Upper lobe of left lung (tissue), 6 donors: Measurements from ENCODE around the gene TAB3. TPM values are rescaled to one million over a fixed set of nuclear protein-coding genes. Genes with fewer than 3 reads are reported as not detected.

Experiments used
- ATAC-seq, 2 donors: fragments of 200-7000 bp; cut with Tn5 transposase; one replicate each; pipeline ENCODE4 v1.9.1; 2022; ENCODE audit warnings: mild to moderate bottlenecking in 2 of 2, moderate library complexity in 2 of 2; ENCODE audit not compliant: low FRiP score in 2 of 2
- DNase-seq, 2 donors: peaks; one replicate each; pipeline ENCODE4 v3.0.0-alpha.2; 2019 to 2020
- H3K27ac ChIP-seq, 4 donors: fragments of 200-600 bp; sonication (generic); one replicate each; pipeline ENCODE4 v1.5.1; 2016 to 2019
- H3K27me3 ChIP-seq, 4 donors: fragments of 200-600 bp; sonication (generic); one replicate each; pipeline ENCODE4 v1.5.1; 2017 to 2019
- H3K36me3 ChIP-seq, 4 donors: fragments of 200-600 bp; sonication (generic); one replicate each; pipeline ENCODE4 v1.5.1; 2016 to 2019
- H3K4me1 ChIP-seq, 4 donors: fragments of 200-600 bp; sonication (generic); one replicate each; pipeline ENCODE4 v1.5.1; 2018 to 2019
- H3K4me3 ChIP-seq, 4 donors: fragments of 200-600 bp; sonication (generic); one replicate each; pipeline ENCODE4 v1.5.1; 2017 to 2019; ENCODE audit warnings: mild to moderate bottlenecking in 2 of 4, moderate library complexity in 1 of 4
- H3K9me3 ChIP-seq, 4 donors: fragments of 200-600 bp; sonication (generic); one replicate each; pipeline ENCODE4 v1.5.1; 2018 to 2019
- CTCF ChIP-seq, 6 experiments: fragments of 450-650 bp in 4 of 6; fragments of 200-600 bp in 2 of 6; sonication (generic) in 2 of 6; IDR thresholded peaks; one replicate each; pipeline ENCODE4 v1.5.1; 2016 to 2019; ENCODE audit warnings: antibody characterized with exemption in 6 of 6
- EP300 ChIP-seq, 4 donors: sonication (generic); formaldehyde crosslinking; IDR thresholded peaks; one replicate each; pipeline ENCODE4 v1.5.1; 2017; ENCODE audit warnings: antibody characterized with exemption in 4 of 4, control low read depth in 2 of 4
- POLR2A ChIP-seq, 4 donors: fragments of 450-650 bp; IDR thresholded peaks; one replicate each; pipeline ENCODE4 v1.5.1; 2016 to 2017; ENCODE audit warnings: antibody characterized with exemption in 4 of 4, mild to moderate bottlenecking in 2 of 4
- POLR2AphosphoS5 ChIP-seq, 2 donors: sonication (generic); formaldehyde crosslinking; IDR thresholded peaks; one replicate each; pipeline ENCODE4 v1.5.1; 2017; ENCODE audit warnings: antibody characterized with exemption in 2 of 2
- WGBS, 2 donors: methylation state at CpG; one replicate each; pipeline ENCODE4 v1.1.5; 2017 to 2018; 5-methylcytosine and 5-hydroxymethylcytosine counted together
- total RNA-seq, 6 donors: library from RNA; depleted of rRNA in 4 of 6; stranded (reverse); fragments of >200 nt in 4 of 6; gene quantifications; one replicate each; pipeline versions ENCODE4 v1.1.0 to v1.2.1, GENCODE V29; 2016 to 2021
- donor health status: DM: no; HTN: no; CAD: no; lungs with moderate emphysema.
- donor health status: DM: no; HTN: yes; CAD: no; lungs with severe emphysema.

Gene TAB3
- total RNA-seq, 6 donors from 2014 or later: 13.5 to 42.1 (median 18.8) TPM

GRCh38 chrX:30793075-30793766, 95.8 kb downstream of the TAB3 start:
- no peak overlapping the region for H3K27ac ChIP-seq
- no peaks in the 10 kb centered on the region for H3K27me3 ChIP-seq
- 67 to 91% methylated on average over 3 of the region's 3 CpGs for WGBS, 2 donors
- TF ChIP-seq EP300 (IDR thresholded peaks at IDR 0.05) (no peak), CTCF (IDR thresholded peaks at IDR 0.05) (no peak), POLR2A (IDR thresholded peaks at IDR 0.05) (no peak), POLR2AphosphoS5 (IDR thresholded peaks at IDR 0.05) (no peak)
- no peaks in the 10 kb centered on the region for H3K4me1 ChIP-seq
- no peak overlapping the region for H3K4me3 ChIP-seq
- ATAC-seq (no peak), DNase-seq (no peak)
- H3K36me3 ChIP-seq: no peaks in the 10 kb centered on the region
- no peaks in the 10 kb centered on the region for H3K9me3 ChIP-seq

DNA sequence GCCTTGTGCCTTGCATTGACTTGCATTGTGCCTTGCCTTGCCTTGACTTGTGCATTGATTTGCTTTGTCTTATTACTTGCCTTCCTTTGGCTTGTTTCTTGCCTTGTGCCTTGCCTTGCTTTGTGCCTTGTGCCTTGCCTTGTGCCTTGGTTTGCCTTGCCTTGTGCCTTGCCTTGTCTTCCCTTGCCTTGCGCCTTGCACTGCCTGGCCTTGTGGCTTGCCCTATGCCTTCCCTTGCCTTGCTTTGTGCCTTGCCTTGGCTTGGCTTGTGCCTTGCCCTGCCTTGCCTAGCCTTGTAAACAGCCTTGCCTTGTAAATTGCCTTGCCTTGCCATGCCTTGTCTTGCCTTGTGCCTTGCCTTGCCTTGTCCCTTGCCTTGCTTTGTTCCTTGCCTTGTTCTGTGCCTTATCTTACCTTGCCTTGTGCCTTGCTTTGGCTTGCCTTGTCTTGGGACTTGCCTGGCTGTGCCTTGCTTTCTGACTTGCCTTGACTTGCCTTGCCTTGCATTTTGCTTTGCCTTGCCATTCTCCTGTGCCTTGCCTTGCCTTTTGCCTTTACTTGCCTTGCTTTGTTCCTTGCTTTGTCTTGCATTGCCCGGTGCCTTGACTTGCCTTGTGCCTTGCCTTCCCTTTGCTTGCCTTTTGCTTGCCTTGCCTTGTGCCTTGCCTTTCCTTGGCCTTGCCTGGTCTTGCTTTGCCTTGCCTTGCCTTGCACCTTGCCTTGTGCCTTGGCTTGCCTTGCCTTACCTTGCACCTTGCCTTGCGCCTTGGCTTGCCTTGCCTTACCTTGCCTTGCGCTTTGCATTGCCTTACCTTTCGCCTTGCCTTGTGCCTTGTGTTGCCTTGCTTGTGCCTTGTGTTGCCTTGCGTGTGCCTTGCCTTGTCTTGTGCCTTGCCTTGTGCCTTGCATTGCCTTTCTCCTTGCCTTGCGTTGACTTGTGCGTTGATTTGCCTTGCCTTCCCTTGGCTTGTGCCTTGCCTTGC, 97.5 kb downstream of the TAB3 start:
- no peaks in the 10 kb centered on the region for H3K4me1 ChIP-seq
- no peak overlapping the region for H3K27ac ChIP-seq
- ATAC-seq (no peak), DNase-seq (no peak)
- no peaks in the 10 kb centered on the region for H3K27me3 ChIP-seq
- TF ChIP-seq CTCF (IDR thresholded peaks at IDR 0.05): no peak
- H3K4me3 ChIP-seq: no peak overlapping the region
- H3K36me3 ChIP-seq: no peaks in the 10 kb centered on the region
- H3K9me3 ChIP-seq: no peaks in the 10 kb centered on the region
- 89 to 98% methylated on average over 8 of the region's 8 CpGs for WGBS, 2 donors

GRCh38 chrX:30787012-30787411, 102.0 kb downstream of the TAB3 start:
- H3K27ac ChIP-seq: no peak overlapping the region
- TF ChIP-seq EP300 (IDR thresholded peaks at IDR 0.05) (no peak), POLR2AphosphoS5 (IDR thresholded peaks at IDR 0.05) (no peak), CTCF (IDR thresholded peaks at IDR 0.05) (no peak), POLR2A (IDR thresholded peaks at IDR 0.05) (no peak)
- no peaks in the 10 kb centered on the region for H3K36me3 ChIP-seq
- no peak overlapping the region for H3K4me3 ChIP-seq
- H3K4me1 ChIP-seq: no peaks in the 10 kb centered on the region
- WGBS, 2 donors: 72 to 84% methylated on average over 2 to 9 of the region's 9 CpGs
- DNase-seq (no peak), ATAC-seq (no peak)
- no peaks in the 10 kb centered on the region for H3K9me3 ChIP-seq
- H3K27me3 ChIP-seq: no peaks in the 10 kb centered on the region

- H3K9me3 ChIP-seq: no peaks in the 10 kb centered on the region
- no peaks in the 10 kb centered on the region for H3K27me3 ChIP-seq
Observed at GRCh38 chrX:30786374-30786773, 102.7 kb downstream of the TAB3 start.

More at GRCh38 chrX:30786374-30786773, 102.7 kb downstream of the TAB3 start:
- Histone ChIP-seq H3K4me1 (no peaks in the 10 kb centered on the region), H3K27ac (no peak overlapping the region), H3K4me3 (no peak overlapping the region), H3K36me3 (no peaks in the 10 kb centered on the region)
- no peak for DNase-seq
- TF ChIP-seq POLR2AphosphoS5 (IDR thresholded peaks at IDR 0.05): no peak
- no peak for TF ChIP-seq CTCF (IDR thresholded peaks at IDR 0.05)
- TF ChIP-seq POLR2A (IDR thresholded peaks at IDR 0.05): no peak
- TF ChIP-seq EP300 (IDR thresholded peaks at IDR 0.05): no peak
- ATAC-seq: no peak
